Mesendoderm (in vitro differentiated cells): Measurements from ENCODE around the gene CREG2.

Source experiments
- DNase-seq: peaks from one replicate; pipeline ENCODE4 v3.0.0; 2013
- H2AK5ac ChIP-seq: 2 replicates; pipeline ENCODE4 v1.6.1; 2013; ENCODE audit warnings: low read length, inconsistent platforms
- H2BK120ac ChIP-seq: 2 replicates; pipeline ENCODE4 v1.6.1; 2013; ENCODE audit warnings: low read depth, mild to moderate bottlenecking, low read length, moderate library complexity, mixed read lengths
- H2BK15ac ChIP-seq: replicated peaks from 2 replicates; pipeline ENCODE4 v1.6.1; 2013; ENCODE audit warnings: low read depth, mild to moderate bottlenecking, moderate library complexity
- H2BK5ac ChIP-seq: 2 replicates; pipeline ENCODE4 v1.6.1; 2013; ENCODE audit warnings: low read length, inconsistent platforms
- H3K18ac ChIP-seq: 2 replicates; pipeline ENCODE4 v1.6.1; 2013; ENCODE audit warnings: mild to moderate bottlenecking, low read length, mixed read lengths
- H3K23ac ChIP-seq: one replicate; pipeline ENCODE4 v1.6.1; 2013; ENCODE audit warnings: low read length
- H3K27ac ChIP-seq: 2 replicates; pipeline ENCODE4 v1.5.1; 2013; ENCODE audit warnings: low read depth, mild to moderate bottlenecking, inconsistent platforms, low read length, moderate library complexity
- H3K27me3 ChIP-seq: 2 replicates; pipeline ENCODE4 v1.6.1; 2013; ENCODE audit warnings: low read length, control low read depth, mild to moderate bottlenecking, inconsistent platforms; ENCODE audit not compliant: insufficient read depth, poor library complexity
- H3K36me3 ChIP-seq: 2 replicates; pipeline ENCODE4 v1.6.1; 2013; ENCODE audit warnings: low read length, inconsistent platforms; ENCODE audit not compliant: control insufficient read depth, insufficient read depth
- H3K4ac ChIP-seq: one replicate; pipeline ENCODE4 v1.6.1; 2013; ENCODE audit warnings: low read depth, mild to moderate bottlenecking, low read length, moderate library complexity
- H3K4me1 ChIP-seq: 2 replicates; pipeline ENCODE4 v1.6.1; 2013; ENCODE audit warnings: low read depth, low read length, inconsistent platforms; ENCODE audit not compliant: control insufficient read depth
- H3K4me2 ChIP-seq: 2 replicates; pipeline ENCODE4 v1.6.1; 2013; ENCODE audit warnings: low read length
- H3K4me3 ChIP-seq: 2 replicates; pipeline ENCODE4 v1.5.1; 2013; ENCODE audit warnings: mild to moderate bottlenecking, low read length
- H3K56ac ChIP-seq: one replicate; pipeline ENCODE4 v1.6.1; 2013; ENCODE audit warnings: low read length
- H3K79me1 ChIP-seq: 2 replicates; pipeline ENCODE4 v1.6.1; 2013; ENCODE audit warnings: low read length, inconsistent platforms
- H3K79me2 ChIP-seq: 2 replicates; pipeline ENCODE4 v1.6.1; 2013; ENCODE audit warnings: mild to moderate bottlenecking, low read length; ENCODE audit not compliant: control insufficient read depth, insufficient read depth
- H3K9ac ChIP-seq: 2 replicates; pipeline ENCODE4 v1.6.1; 2013; ENCODE audit warnings: low read length, inconsistent platforms
- H4K5ac ChIP-seq: one replicate; pipeline ENCODE4 v1.6.1; 2013; ENCODE audit warnings: low read length
- H4K8ac ChIP-seq: one replicate; pipeline ENCODE4 v1.6.1; 2013; ENCODE audit warnings: low read depth, mild to moderate bottlenecking, control low read depth, low read length, moderate library complexity
- WGBS: extraction: QIAGEN DNeasy Blood & Tissue Kit; methylation state at CpG from one replicate; pipeline ENCODE4 v1.1.7; 2013; ENCODE audit warnings: low lambda C conversion rate, missing lambda C conversion rate; ENCODE audit not compliant: insufficient coverage; ENCODE audit errors: extremely low coverage; 5-methylcytosine and 5-hydroxymethylcytosine counted together

CREG2 gene

GRCh38 chr2:101399021-101399799 lies 11.9 kb upstream of the CREG2 start:
- Histone ChIP-seq H3K4me2 (no peak overlapping the region), H4K5ac (no peak overlapping the region), H3K79me1 (no peaks in the 10 kb centered on the region), H3K9ac (no peak overlapping the region), H3K79me2 (no peaks in the 10 kb centered on the region), H3K4me3 (no peak overlapping the region), H3K27me3 (no peaks in the 10 kb centered on the region), H3K36me3 (no peaks in the 10 kb centered on the region), H2AK5ac (no peak overlapping the region), H4K8ac (no peak overlapping the region), H2BK15ac (no peak overlapping the region), H2BK120ac (no peak overlapping the region), H3K23ac (no peak overlapping the region), H3K27ac (no peak overlapping the region), H2BK5ac (no peak overlapping the region), H3K18ac (no peak overlapping the region), H3K4me1 (peaks cover 2% of the 10 kb centered on the region), H3K4ac (no peak overlapping the region), H3K56ac (no peak overlapping the region)
- no CpG with 5 or more reads among the region's 11 CpGs for WGBS
- DNase-seq = no peak

GRCh38 chr2:101398116-101398821 lies 11.0 kb upstream of the CREG2 start:
- Histone ChIP-seq H3K27me3 (no peaks in the 10 kb centered on the region), H3K23ac (no peak overlapping the region), H2BK120ac (no peak overlapping the region), H4K5ac (no peak overlapping the region), H3K4me3 (no peak overlapping the region), H3K4ac (no peak overlapping the region), H3K4me2 (no peak overlapping the region), H3K18ac (no peak overlapping the region), H3K79me2 (no peaks in the 10 kb centered on the region), H3K9ac (no peak overlapping the region), H3K79me1 (no peaks in the 10 kb centered on the region), H2BK5ac (no peak overlapping the region), H2AK5ac (no peak overlapping the region), H3K36me3 (no peaks in the 10 kb centered on the region), H2BK15ac (no peak overlapping the region), H3K27ac (no peak overlapping the region), H3K56ac (no peak overlapping the region), H4K8ac (no peak overlapping the region), H3K4me1 (peaks cover 2% of the 10 kb centered on the region)
- DNase-seq = no peak
- no CpG with 5 or more reads among the region's 10 CpGs for WGBS

GRCh38 chr2:101396316-101396717 lies 9.0 kb upstream of the CREG2 start:
- no peak overlapping the region for H2BK120ac ChIP-seq
- no peak overlapping the region for H3K27ac ChIP-seq

GRCh38 chr2:101395545-101396315 lies 8.4 kb upstream of the CREG2 start:
- WGBS = no CpG with 5 or more reads among the region's 6 CpGs
- no peak overlapping the region for H3K56ac ChIP-seq
- no peak overlapping the region for H2AK5ac ChIP-seq
- no peak overlapping the region for H3K4ac ChIP-seq
- no peak overlapping the region for H3K4me2 ChIP-seq
- H2BK120ac ChIP-seq = no peak overlapping the region
- H3K27me3 ChIP-seq = no peaks in the 10 kb centered on the region
- no peak overlapping the region for H3K23ac ChIP-seq
- peaks cover 2% of the 10 kb centered on the region for H3K4me1 ChIP-seq
- no peak overlapping the region for H3K18ac ChIP-seq
- no peak overlapping the region for H4K8ac ChIP-seq
- H3K79me2 ChIP-seq = no peaks in the 10 kb centered on the region
- H3K36me3 ChIP-seq = no peaks in the 10 kb centered on the region
- no peak for DNase-seq
- no peak overlapping the region for H3K4me3 ChIP-seq
- no peak overlapping the region for H4K5ac ChIP-seq
- no peaks in the 10 kb centered on the region for H3K79me1 ChIP-seq
- no peak overlapping the region for H3K27ac ChIP-seq
- no peak overlapping the region for H3K9ac ChIP-seq
- H2BK5ac ChIP-seq = no peak overlapping the region
- H2BK15ac ChIP-seq = no peak overlapping the region

More at GRCh38 chr2:101396316-101396717, 9.0 kb upstream of the CREG2 start:
- WGBS = no CpG with 5 or more reads among the region's 2 CpGs
- no peak overlapping the region for H3K56ac ChIP-seq
- H3K79me2 ChIP-seq = no peaks in the 10 kb centered on the region
- H3K4me3 ChIP-seq = no peak overlapping the region
- DNase-seq = no peak
- no peak overlapping the region for H3K9ac ChIP-seq
- no peak overlapping the region for H3K4me2 ChIP-seq
- H4K5ac ChIP-seq = no peak overlapping the region
- peaks cover 2% of the 10 kb centered on the region for H3K4me1 ChIP-seq
- H3K27me3 ChIP-seq = no peaks in the 10 kb centered on the region
- no peak overlapping the region for H2BK15ac ChIP-seq
- H3K18ac ChIP-seq = no peak overlapping the region
- no peak overlapping the region for H4K8ac ChIP-seq
- H2AK5ac ChIP-seq = no peak overlapping the region
- no peak overlapping the region for H2BK5ac ChIP-seq
- no peak overlapping the region for H3K23ac ChIP-seq
- H3K79me1 ChIP-seq = no peaks in the 10 kb centered on the region
- H3K4ac ChIP-seq = no peak overlapping the region
- no peaks in the 10 kb centered on the region for H3K36me3 ChIP-seq

GRCh38 chr2:101388232-101388631 lies 929 bp upstream of the CREG2 start:
- no peak overlapping the region for H3K9ac ChIP-seq
- no peak overlapping the region for H2BK15ac ChIP-seq
- peak; percentile 47 for DNase-seq
- H3K79me1 ChIP-seq = no peaks in the 10 kb centered on the region
- H4K5ac ChIP-seq = no peak overlapping the region
- H3K23ac ChIP-seq = no peak overlapping the region
- no peak overlapping the region for H2BK5ac ChIP-seq
- H3K79me2 ChIP-seq = no peaks in the 10 kb centered on the region
- H3K4me1 ChIP-seq = no peaks in the 10 kb centered on the region
- H3K36me3 ChIP-seq = no peaks in the 10 kb centered on the region
- WGBS = no CpG with 5 or more reads among the region's 4 CpGs
- H3K4me2 ChIP-seq = no peak overlapping the region
- H3K4ac ChIP-seq = no peak overlapping the region
- H3K56ac ChIP-seq = no peak overlapping the region
- H3K18ac ChIP-seq = no peak overlapping the region
- no peak overlapping the region for H3K27ac ChIP-seq
- H2AK5ac ChIP-seq = no peak overlapping the region
- H4K8ac ChIP-seq = no peak overlapping the region
- H2BK120ac ChIP-seq = no peak overlapping the region
- H3K27me3 ChIP-seq = peaks cover 17% of the 10 kb centered on the region
- no peak overlapping the region for H3K4me3 ChIP-seq
